Breast epithelium (tissue), 4 donors: ENCODE measurements around the gene BBS9. TPM values are rescaled to one million over a fixed set of nuclear protein-coding genes. Genes with fewer than 3 reads are reported as not detected.

Experiments used
- DNase-seq, 2 donors: peaks; one replicate each; pipeline ENCODE4 v3.0.0-alpha.2; 2019; ENCODE audit warnings: low spot score in 2 of 2
- H3K27ac ChIP-seq, 2 donors: fragments of 200-600 bp; sonication (generic) in 1 of 2; one replicate each; pipeline ENCODE4 v1.5.1; 2016 to 2019; ENCODE audit warnings: mild to moderate bottlenecking in 1 of 2
- H3K27me3 ChIP-seq, 2 donors: fragments of 200-600 bp; sonication (generic) in 1 of 2; one replicate each; pipeline versions ENCODE4 v1.5.1 to v1.6.0; 2017 to 2019; ENCODE audit warnings: control low read depth in 1 of 2, mild to moderate bottlenecking in 1 of 2
- H3K36me3 ChIP-seq: fragments of 200-600 bp; one replicate; pipeline ENCODE4 v1.5.1; 2019
- H3K4me1 ChIP-seq, 2 donors: fragments of 200-600 bp; sonication (generic); one replicate each; pipeline ENCODE4 v1.5.1; 2016 to 2019; ENCODE audit warnings: control low read depth in 1 of 2
- H3K4me3 ChIP-seq, 3 donors: fragments of 200-600 bp; sonication (generic); 1 replicate in 2 of 3; 2 replicates in 1 of 3; pipeline ENCODE4 v1.5.1; 2016 to 2019; ENCODE audit warnings: mild to moderate bottlenecking in 3 of 3, moderate library complexity in 2 of 3
- H3K9me3 ChIP-seq, 2 donors: fragments of 200-600 bp; sonication (generic) in 1 of 2; one replicate each; pipeline ENCODE4 v1.5.1; 2016 to 2019; ENCODE audit warnings: control low read depth in 1 of 2
- POLR2A ChIP-seq: fragments of 450-650 bp; IDR thresholded peaks from one replicate; pipeline ENCODE4 v1.6.1; 2016; ENCODE audit warnings: antibody characterized with exemption, mild to moderate bottlenecking, moderate library complexity
- POLR2AphosphoS5 ChIP-seq, 3 donors: sonication (generic); formaldehyde crosslinking; IDR thresholded peaks; one replicate each; pipeline ENCODE4 v1.6.1; 2017; ENCODE audit warnings: antibody characterized with exemption in 3 of 3
- intact Hi-C: fragments of 100-400 bp; cut with DNase I; formaldehyde crosslinking; loops from one replicate; pipeline ENCODE4 v1.15.1; 2023; ENCODE audit warnings: low total_unique reads
- total RNA-seq, 3 donors: library from RNA; depleted of rRNA; stranded (reverse); fragments of >200 nt; gene quantifications; one replicate each; pipeline ENCODE4 v1.1.0, GENCODE V29; 2016
- TF ChIP-seq, protein P1 (sequence below), 3 donors: fragments of 450-650 bp; IDR thresholded peaks; one replicate each; pipeline ENCODE4 v1.5.1; 2016 to 2017; ENCODE audit warnings: antibody characterized with exemption in 3 of 3, mild to moderate bottlenecking in 3 of 3, moderate library complexity in 3 of 3

Gene BBS9
- total RNA-seq, 3 donors from 2014 or later: 27.4 to 49.5 (median 43.6) TPM

DNA sequence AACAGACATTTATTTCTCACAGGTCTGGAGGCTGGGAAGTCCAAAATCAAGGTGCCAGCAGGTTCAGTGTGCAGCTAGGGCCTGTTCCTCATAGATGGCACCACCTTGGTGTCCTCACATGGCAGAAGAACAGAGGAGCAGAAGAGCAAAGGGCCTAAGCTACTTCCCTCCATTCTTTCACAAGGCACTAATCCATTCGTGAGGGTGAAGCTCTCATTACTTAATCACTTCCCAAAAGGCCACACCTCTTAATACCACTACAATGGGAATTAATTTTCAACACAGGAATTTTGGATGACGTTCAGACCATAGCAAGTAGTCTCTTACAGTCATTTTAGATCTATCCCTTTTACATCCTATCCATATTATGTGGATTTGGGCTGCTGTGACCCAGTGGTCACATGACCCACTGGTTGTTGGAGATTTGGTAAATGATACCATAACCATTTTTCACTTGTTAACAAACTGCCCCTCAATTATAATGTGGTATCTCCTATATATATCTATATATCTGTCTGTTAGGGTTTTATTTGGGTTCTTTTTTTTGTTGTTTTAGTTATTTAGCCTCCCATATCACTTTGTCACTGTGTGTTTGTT is 63.4 kb downstream of the BBS9 start:
- no peak overlapping the region for H3K27ac ChIP-seq
- intact Hi-C loops: no loop called here

DNA sequence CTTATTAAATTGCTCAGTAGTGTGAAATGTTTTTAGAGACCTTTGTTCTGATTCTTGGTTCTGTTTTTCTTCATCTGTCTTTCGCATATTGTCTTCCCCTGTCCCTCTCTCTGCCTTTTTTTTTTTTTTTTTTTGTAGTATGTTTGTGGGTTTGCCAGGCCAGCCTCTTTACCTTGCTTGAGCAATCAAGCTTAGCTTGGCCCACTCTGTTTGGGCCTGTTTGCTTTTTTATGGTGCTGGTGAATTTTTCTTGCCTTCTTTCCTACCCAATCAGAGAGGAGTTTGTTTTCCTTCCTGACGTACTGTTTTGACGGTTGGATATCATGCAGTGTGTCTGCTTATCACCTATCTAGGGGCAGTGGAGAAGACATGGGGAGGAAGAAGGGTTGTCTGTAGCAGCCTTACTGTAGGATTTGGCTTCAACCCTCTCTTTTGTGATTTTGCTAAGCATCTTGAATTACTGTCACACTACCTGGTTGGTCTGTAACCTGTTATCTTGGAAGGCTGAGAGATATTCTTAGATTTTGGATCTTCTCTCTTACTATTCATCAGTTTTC is 64.0 kb downstream of the BBS9 start:
- Histone ChIP-seq H3K36me3 (no peaks in the 10 kb centered on the region), H3K27ac (no peak overlapping the region), H3K4me3 (no peak overlapping the region), H3K9me3 (no peaks in the 10 kb centered on the region), H3K4me1 (no peaks in the 10 kb centered on the region), H3K27me3 (no peaks in the 10 kb centered on the region)
- no peak for DNase-seq
- TF ChIP-seq, protein P1, sequence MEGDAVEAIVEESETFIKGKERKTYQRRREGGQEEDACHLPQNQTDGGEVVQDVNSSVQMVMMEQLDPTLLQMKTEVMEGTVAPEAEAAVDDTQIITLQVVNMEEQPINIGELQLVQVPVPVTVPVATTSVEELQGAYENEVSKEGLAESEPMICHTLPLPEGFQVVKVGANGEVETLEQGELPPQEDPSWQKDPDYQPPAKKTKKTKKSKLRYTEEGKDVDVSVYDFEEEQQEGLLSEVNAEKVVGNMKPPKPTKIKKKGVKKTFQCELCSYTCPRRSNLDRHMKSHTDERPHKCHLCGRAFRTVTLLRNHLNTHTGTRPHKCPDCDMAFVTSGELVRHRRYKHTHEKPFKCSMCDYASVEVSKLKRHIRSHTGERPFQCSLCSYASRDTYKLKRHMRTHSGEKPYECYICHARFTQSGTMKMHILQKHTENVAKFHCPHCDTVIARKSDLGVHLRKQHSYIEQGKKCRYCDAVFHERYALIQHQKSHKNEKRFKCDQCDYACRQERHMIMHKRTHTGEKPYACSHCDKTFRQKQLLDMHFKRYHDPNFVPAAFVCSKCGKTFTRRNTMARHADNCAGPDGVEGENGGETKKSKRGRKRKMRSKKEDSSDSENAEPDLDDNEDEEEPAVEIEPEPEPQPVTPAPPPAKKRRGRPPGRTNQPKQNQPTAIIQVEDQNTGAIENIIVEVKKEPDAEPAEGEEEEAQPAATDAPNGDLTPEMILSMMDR (IDR thresholded peaks at IDR 0.05): no peak
- no peak for TF ChIP-seq POLR2A
- TF ChIP-seq POLR2AphosphoS5 (IDR thresholded peaks at IDR 0.05): no peak
- intact Hi-C loops: no loop called here

More for the DNA sequence above, 63.4 kb downstream of the BBS9 start:
- Histone ChIP-seq H3K27me3 (no peaks in the 10 kb centered on the region), H3K9me3 (no peaks in the 10 kb centered on the region), H3K36me3 (no peaks in the 10 kb centered on the region), H3K4me3 (no peak overlapping the region), H3K4me1 (no peaks in the 10 kb centered on the region)
- TF ChIP-seq POLR2AphosphoS5 (IDR thresholded peaks at IDR 0.05) (no peak), POLR2A (no peak)
- no peak for DNase-seq

DNA sequence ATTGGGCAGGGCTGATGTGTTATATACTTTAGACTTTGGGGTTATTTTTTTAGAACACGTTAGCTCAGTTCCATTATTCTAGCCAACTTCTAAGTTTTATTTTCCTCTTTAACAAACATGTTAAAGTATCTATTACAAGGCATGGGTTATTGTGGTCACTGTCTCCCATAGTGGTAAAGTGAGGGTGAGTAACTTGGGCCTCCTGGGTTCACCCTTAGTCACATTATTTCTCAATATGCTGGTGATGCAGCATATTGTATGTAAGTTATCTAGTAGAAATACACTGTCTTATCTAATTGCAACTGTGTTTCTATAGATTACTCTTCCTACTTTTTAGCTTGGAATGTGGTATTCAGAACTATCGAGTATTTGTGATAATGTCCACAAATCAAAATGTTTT is 65.9 kb downstream of the BBS9 start:
- no peaks in the 10 kb centered on the region for H3K36me3 ChIP-seq
- TF ChIP-seq, protein P1 (IDR thresholded peaks at IDR 0.05): no peak
- no peak for TF ChIP-seq POLR2A
- no peak for TF ChIP-seq POLR2AphosphoS5 (IDR thresholded peaks at IDR 0.05)
- no peaks in the 10 kb centered on the region for H3K4me1 ChIP-seq
- no peak overlapping the region for H3K4me3 ChIP-seq
- no peaks in the 10 kb centered on the region for H3K27me3 ChIP-seq
- DNase-seq: no peak
- H3K9me3 ChIP-seq: no peaks in the 10 kb centered on the region
- H3K27ac ChIP-seq: no peak overlapping the region
- intact Hi-C loops: no loop called here

DNA sequence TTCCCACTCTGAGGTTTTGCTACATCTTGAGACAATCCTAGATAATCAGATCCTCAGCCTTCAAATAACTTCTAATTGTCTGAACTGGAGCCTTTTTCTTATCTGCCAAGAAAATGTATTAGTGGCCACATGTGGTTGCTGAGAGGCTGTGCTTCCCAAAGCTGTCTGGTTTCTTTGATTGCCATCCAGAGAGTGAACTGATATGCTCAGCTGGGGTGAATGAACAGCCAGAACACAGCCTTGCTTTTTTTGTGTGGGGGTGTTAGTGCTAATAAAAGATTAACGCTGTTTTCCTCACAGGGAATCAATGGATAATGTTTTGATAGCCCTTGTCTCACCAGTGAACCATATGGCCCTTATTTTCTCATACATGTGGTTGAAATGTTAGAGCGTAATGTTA is 66.9 kb downstream of the BBS9 start:
- no peak for DNase-seq
- intact Hi-C loops: no loop called here
- TF ChIP-seq, protein P1 (IDR thresholded peaks at IDR 0.05): no peak
- TF ChIP-seq POLR2A (no peak), POLR2AphosphoS5 (IDR thresholded peaks at IDR 0.05) (no peak)
- Histone ChIP-seq H3K36me3 (no peaks in the 10 kb centered on the region), H3K4me1 (no peaks in the 10 kb centered on the region), H3K4me3 (no peak overlapping the region), H3K27ac (no peak overlapping the region), H3K9me3 (no peaks in the 10 kb centered on the region), H3K27me3 (no peaks in the 10 kb centered on the region)

DNA sequence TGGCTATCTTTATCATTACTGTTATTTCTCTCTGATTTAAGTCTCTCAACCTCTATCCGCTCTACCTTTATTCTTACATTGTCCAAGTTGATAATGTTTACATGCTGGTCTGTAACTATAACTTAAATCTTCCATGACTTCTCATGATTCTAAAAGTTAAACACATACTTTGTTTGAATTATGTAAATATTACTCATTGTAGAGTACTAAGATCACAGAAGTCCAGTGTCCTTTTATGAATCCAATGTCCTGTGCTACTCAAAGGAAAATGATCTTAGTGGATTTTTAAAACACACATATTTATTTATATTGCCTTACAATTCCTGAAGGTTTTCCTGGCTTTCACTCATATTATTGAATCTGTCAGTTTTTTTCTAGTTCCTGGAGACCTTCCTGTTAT is 70.9 kb downstream of the BBS9 start:
- Histone ChIP-seq H3K27me3 (no peaks in the 10 kb centered on the region), H3K27ac (no peak overlapping the region), H3K4me1 (no peaks in the 10 kb centered on the region), H3K4me3 (no peak overlapping the region), H3K9me3 (no peaks in the 10 kb centered on the region), H3K36me3 (no peaks in the 10 kb centered on the region)
- intact Hi-C loops: no loop called here
- TF ChIP-seq, protein P1 (IDR thresholded peaks at IDR 0.05): no peak
- TF ChIP-seq POLR2AphosphoS5 (IDR thresholded peaks at IDR 0.05) (no peak), POLR2A (no peak)
- DNase-seq: no peak
